GM19193 (cell line): ENCODE measurements around the gene ATP6V0E1.
A peak's percentile ranks its signal among the peaks of the same experiment; 100 is the strongest.

Experiments used
- POLR2A ChIP-seq: IDR thresholded peaks from 4 replicates; pipeline ENCODE4 v1.6.1; 2011; ENCODE audit not compliant: insufficient read depth, insufficient read length; ENCODE audit errors: extremely low read depth

Gene ATP6V0E1

DNA sequence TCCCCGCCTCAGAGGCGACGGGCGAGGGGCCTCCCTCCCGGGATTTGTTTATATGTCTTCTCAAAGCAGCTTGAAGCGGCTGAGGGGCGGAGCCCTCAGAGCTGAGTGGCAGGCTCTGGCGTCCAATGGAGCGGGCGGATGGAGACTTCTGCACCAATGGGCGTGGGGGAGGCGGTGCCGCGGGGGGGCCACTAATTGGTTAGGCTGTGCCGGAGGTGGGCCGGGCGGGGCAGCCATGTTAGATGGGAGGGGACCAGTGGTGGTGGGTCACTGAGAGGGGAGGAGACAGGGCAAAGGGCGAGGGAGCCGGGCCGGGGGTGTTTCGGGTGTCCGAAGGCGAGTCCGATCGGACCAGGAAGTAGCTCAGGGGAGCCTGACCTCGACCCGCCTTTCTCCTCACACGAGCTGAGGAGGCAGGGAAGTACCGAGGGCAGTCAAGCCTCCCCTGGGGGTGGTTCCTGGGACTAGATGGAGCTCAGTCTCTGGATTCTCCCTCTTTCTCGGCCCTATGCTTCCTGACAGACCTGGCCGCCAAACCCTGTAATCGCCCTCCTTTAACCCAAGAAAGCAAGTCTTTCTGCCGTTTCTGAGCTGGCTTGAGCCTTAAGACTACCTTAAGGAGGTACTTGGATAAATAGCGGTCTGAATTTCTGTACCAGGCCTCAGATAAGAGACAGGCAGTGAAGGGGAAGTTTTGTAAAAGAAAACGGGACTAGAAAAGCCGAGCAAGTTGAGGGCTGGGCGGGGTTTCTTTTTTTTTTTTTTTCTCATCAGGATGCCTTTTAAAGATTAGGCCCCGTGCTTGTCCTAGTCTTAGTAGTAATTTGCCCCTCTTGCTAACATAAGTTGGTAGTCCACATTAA lies 73.7 kb downstream of the ATP6V0E1 start:
- peak; percentile 72 for TF ChIP-seq POLR2A

DNA sequence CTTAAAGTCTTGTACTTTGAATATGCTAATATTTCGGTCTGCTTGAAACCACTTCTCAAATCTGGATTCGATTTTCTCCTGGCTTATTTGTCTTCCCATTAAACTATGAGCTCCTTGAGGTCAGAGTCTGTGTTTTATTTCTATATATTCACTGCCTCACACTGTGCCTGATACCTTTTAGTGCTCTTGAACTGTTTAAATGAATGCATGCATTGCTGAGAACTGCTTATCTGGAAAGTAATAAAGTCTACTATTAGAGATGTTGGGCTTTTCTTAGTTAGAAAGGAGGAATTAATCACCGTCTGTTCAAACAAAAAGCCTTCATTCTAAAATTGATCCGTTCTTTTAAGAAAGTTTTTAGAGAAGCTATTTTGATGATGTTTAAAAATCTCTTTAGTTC lies 78.6 kb downstream of the ATP6V0E1 start:
- no peak for TF ChIP-seq POLR2A

DNA sequence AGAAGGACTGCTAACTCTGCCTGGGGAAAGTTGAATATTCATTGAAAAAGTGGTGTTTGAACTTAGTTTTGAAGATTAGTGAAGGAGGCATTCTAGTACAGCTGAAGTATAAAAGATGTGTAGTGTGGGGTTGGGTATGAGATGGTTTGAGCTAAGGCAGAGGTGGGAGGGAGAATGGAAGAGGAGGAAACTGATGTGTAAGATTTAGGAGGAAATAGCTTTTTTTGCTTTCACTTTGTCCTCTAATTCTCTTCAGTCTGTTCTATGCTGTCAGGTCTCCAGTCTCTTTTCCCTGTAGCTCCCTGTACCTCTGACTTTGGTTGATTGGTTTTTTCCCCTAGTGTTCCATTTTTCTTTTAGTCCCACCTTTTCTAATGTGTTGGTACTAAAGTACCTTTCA lies 81.6 kb downstream of the ATP6V0E1 start:
- no peak for TF ChIP-seq POLR2A

DNA sequence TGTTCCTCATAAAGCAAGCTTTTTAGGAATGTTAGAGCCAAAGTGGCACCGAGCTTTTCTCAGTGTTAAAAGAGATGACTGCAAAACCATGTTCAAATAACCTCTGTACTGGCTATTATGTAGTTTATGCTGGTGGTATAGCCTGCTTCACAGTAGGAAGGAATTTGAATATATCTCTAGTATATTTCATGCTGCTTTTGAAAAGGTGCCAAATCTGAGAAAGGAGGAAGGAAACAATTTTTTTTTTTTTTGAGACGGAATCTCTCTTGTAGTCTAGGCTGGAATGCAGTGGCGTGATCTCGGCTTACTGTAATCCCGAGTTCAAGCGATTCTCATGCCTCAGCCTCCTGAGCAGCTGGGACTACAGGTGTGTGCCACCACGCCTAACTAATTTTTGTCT lies 86.1 kb downstream of the ATP6V0E1 start:
- no peak for TF ChIP-seq POLR2A

DNA sequence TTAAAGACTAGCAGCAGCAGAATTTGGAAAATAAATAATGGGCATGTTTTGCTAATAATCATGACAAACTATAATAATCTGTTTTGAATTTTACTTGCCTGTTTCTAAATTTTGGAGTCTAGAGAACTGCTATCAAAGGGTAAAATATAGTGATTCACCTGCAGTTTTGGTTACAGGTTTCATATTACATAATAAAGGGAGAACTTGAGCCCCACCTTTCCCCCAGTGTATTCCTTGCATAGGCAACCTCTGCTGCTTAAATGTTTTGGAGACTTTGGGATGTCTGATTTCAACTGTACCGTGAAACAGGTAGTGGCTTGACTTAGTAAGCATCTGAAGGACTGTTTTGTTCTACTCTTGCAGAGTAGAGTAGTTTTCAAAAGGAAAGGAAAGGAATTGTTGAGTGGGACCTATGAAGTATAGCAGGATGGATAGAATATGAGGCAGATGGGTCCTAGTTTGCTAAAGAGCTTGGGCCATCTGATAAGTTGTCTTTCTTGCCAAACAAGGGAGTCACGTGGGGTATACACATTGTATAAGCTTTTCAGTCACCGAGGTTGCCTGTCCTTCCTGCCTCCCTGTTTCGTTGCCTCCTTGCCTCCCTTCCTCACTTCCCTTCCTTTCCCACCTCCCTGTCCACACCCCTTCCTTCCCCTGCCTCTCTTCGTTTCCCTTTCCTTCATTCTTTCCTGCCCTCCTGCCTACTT lies 91.7 kb downstream of the ATP6V0E1 start:
- TF ChIP-seq POLR2A = no peak

DNA sequence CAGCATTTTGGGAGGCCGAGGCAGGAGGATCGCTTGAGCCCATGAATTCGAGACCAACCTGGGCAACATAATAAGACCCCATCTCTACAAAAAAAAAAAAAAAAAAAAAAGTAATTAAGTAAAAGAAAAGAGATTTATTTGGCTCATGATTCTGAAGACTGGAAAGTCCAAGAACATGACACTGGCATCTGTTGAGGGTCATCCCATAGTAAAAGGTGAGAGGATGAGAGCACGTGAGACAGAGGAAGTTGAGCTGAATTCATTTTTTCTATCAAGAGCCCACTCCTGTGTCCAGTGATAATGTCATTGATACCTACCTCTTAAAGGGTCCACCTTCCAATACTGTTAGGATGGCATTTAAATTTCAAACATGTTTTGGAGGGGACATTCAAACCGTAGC lies 92.4 kb downstream of the ATP6V0E1 start:
- no peak for TF ChIP-seq POLR2A

DNA sequence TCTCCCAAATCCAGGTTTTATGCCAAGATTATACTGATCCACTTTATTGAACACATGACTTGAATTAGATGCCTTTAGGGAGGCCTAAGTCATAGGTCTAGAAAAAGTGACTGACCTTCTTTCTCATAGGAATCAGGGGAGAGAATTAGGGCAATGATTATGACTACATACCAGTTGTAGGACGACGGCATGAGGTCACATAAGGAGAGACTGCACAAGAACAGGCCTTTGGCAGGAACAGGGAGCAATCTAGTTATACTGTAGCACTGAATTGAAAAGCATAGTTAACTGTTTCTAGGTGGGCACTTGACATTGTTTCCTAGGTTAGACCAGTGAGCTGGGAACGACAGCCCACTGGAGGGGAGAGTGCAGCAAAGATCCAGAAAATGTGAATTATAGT lies 95.3 kb downstream of the ATP6V0E1 start:
- no peak for TF ChIP-seq POLR2A
